Esophagus (tissue), 2 donors: ENCODE data around the gene ATP2C2. TPM values are rescaled to one million over a fixed set of nuclear protein-coding genes. Genes with fewer than 3 reads are reported as not detected.

ENCODE experiments used
- H3K27ac ChIP-seq, 2 donors: one replicate each; pipeline ENCODE4 v1.5.1; 2013; ENCODE audit warnings: low read depth in 2 of 2, mild to moderate bottlenecking in 2 of 2, inconsistent platforms in 1 of 2, low read length in 1 of 2, moderate library complexity in 1 of 2
- H3K27me3 ChIP-seq, 2 donors: one replicate each; pipeline ENCODE4 v1.6.1; 2013; ENCODE audit warnings: low read length in 2 of 2, control low read depth in 1 of 2, mild to moderate bottlenecking in 1 of 2; ENCODE audit not compliant: insufficient read depth in 2 of 2, control insufficient read depth in 1 of 2
- H3K36me3 ChIP-seq, 2 donors: one replicate each; pipeline ENCODE4 v1.6.1; 2013; ENCODE audit warnings: low read length in 1 of 2; ENCODE audit not compliant: control insufficient read depth in 2 of 2, insufficient read depth in 2 of 2
- H3K4me1 ChIP-seq, 2 donors: one replicate each; pipeline ENCODE4 v1.6.1; 2013; ENCODE audit warnings: low read length in 1 of 2; ENCODE audit not compliant: control insufficient read depth in 2 of 2, insufficient read depth in 2 of 2
- H3K4me3 ChIP-seq, 2 donors: one replicate each; pipeline ENCODE4 v1.5.1; 2013; ENCODE audit warnings: low read length in 2 of 2, mild to moderate bottlenecking in 2 of 2, low read depth in 1 of 2, moderate library complexity in 1 of 2
- H3K9me3 ChIP-seq, 2 donors: one replicate each; pipeline ENCODE4 v1.6.1; 2013; ENCODE audit warnings: mild to moderate bottlenecking in 2 of 2, low read depth in 1 of 2, low read length in 1 of 2, moderate library complexity in 1 of 2; ENCODE audit not compliant: control insufficient read depth in 2 of 2, insufficient read depth in 1 of 2
- WGBS, 2 donors: extraction: QIAGEN DNeasy Blood & Tissue Kit; methylation state at CpG; one replicate each; pipeline ENCODE4 v1.1.7; 2013; 5-methylcytosine and 5-hydroxymethylcytosine counted together
- polyA plus RNA-seq, 2 donors: library from polyadenylated mRNA; stranded (reverse); fragments of 200-250 nt; gene quantifications; one replicate each; pipeline ENCODE4 v1.2.3, GENCODE V29; 2013
- donor health status: healthy with polysubstance abuse.
- donor health status: Bipolar disorder and iron deficiency.

The ATP2C2 gene
- polyA plus RNA-seq, 2 donors = 1.1 to 2.2 TPM

DNA sequence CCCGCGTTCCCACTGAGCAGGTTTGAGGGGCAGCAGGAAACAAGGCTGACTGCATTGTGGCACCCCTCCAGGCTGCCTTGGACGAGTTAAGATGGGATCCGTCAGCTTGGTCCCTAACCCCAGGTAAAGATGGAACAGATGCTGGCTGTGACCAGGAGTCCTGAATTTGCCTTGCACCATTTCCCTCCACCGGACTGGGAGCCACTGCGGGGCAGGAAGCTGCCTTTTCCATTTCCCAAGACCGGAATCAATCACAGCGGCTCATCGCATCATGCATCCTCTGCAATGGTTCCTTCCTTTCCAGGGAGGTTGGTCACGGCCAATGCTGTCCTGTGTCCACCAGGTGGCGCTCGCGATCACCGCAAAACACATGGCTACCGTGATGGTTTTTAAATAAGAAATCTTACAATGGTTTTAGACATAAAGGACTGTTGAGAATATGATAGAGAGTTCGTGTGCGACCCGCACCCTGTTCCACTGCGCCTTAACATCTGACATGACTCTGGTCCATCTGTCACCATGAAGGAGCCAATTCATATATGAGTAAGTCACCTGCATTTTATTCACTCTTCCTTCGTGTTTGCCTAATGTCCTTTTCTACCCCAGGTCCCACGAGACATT, 143.0 kb downstream of the ATP2C2 start:
- H3K27ac ChIP-seq = no peak overlapping the region
- WGBS, 2 donors = 8 to 10% methylated on average over 21 of the region's 21 CpGs
- H3K27me3 ChIP-seq = no peaks in the 10 kb centered on the region
- no peak overlapping the region for H3K4me3 ChIP-seq
- no peaks in the 10 kb centered on the region for H3K36me3 ChIP-seq
- no peaks in the 10 kb centered on the region for H3K9me3 ChIP-seq
- H3K4me1 ChIP-seq = peaks cover 0 to 2% of the 10 kb centered on the region in 2 donors

DNA sequence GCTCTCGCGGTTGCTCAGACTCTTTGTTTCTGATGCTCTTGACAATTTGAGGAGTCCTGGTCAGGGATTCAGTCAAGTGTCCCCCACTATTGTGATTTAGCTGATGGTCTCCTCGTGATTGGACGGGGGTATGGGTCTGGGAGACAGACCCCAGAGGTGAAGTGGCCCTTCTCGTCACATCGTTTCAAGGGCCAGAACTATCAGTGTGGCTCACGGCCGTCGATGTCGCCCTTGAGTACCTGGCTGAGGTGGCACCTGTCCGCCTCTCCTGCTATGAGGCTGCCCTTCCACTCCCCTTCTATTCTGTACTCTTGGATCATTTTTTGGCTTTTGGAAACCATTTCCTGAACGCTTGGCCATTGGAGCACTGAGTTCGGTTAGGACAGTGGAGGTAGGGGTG, 143.5 kb downstream of the ATP2C2 start:
- Histone ChIP-seq H3K4me1 (peaks cover 0 to 2% of the 10 kb centered on the region in 2 donors), H3K4me3 (no peak overlapping the region), H3K9me3 (no peaks in the 10 kb centered on the region), H3K36me3 (no peaks in the 10 kb centered on the region), H3K27me3 (no peaks in the 10 kb centered on the region), H3K27ac (no peak overlapping the region)
- WGBS, 2 donors = 65 to 73% methylated on average over 13 of the region's 13 CpGs

DNA sequence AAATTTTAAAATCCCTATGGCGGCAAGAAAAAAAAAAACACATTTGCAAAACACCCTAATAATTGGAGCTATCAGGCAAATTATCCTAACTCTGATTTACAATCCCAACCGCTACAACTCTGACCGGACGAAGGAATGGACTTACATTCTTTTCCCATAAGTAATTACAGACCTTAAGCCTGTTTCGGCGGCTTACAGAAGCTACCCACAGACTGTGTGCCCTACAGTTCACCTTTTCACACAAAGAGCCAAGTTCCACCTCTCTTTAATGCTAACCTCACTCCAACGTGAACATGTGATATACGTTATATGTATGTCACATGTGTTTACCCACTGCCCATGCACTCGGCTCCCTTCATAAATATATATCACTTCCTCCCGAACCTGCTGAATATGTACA, 144.8 kb downstream of the ATP2C2 start:
- Histone ChIP-seq H3K36me3 (no peaks in the 10 kb centered on the region), H3K4me1 (peaks cover 0 to 2% of the 10 kb centered on the region in 2 donors), H3K27me3 (no peaks in the 10 kb centered on the region), H3K4me3 (no peak overlapping the region), H3K27ac (no peak overlapping the region), H3K9me3 (no peaks in the 10 kb centered on the region)
- 85 to 87% methylated on average over 10 of the region's 10 CpGs for WGBS, 2 donors

DNA sequence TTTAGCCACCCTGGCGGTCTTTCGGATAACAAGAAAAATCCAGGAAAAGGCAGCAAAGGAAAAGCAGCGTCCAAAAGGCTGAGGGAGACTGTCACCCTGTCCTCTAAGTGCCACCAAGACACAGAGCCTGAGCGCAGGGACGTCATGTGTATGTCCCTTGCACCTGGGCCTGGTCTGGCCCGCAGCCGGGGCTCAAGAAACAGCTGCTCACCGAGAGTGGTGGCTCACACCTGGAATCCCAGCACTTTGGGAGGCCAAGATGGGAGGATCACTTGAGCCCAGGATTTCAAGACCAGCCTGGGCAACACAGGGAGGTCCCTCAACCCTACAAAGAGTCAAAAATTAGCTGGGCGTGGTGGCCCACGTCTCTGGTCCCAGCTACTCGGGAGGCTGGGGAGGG, 145.3 kb downstream of the ATP2C2 start:
- 76 to 80% methylated on average over 11 of the region's 11 CpGs for WGBS, 2 donors
- no peak overlapping the region for H3K4me3 ChIP-seq
- H3K27ac ChIP-seq = no peak overlapping the region
- H3K36me3 ChIP-seq = no peaks in the 10 kb centered on the region
- H3K9me3 ChIP-seq = no peaks in the 10 kb centered on the region
- H3K27me3 ChIP-seq = no peaks in the 10 kb centered on the region
- peaks cover 0 to 2% of the 10 kb centered on the region in 2 donors for H3K4me1 ChIP-seq

Other genes with a start within 250 kb of the ATP2C2 start
- gene HSDL1, start 223.4 kb upstream of the ATP2C2 start, polyA plus RNA-seq = 1 to 10 TPM; 6.3 to 9.7 TPM
- under 1 TPM; 0.20 to 0.39 TPM for gene DNAAF1, start 223.2 kb upstream of the ATP2C2 start, polyA plus RNA-seq
- gene TAF1C, start 181.5 kb upstream of the ATP2C2 start, polyA plus RNA-seq = 10 to 100 TPM; 29.1 to 64.4 TPM
- gene ADAD2, start 177.4 kb upstream of the ATP2C2 start, polyA plus RNA-seq = 10 to 100 TPM in 1 of 2 donors, 1 to 10 TPM in 1; 3.6 to 11.5 TPM
- gene KCNG4, start 128.5 kb upstream of the ATP2C2 start, polyA plus RNA-seq = not detected
- 1 to 10 TPM; 4.0 to 4.5 TPM for gene WFDC1, start 73.7 kb upstream of the ATP2C2 start, polyA plus RNA-seq
- 10 to 100 TPM in 1 of 2 donors, 1 to 10 TPM in 1; 9.5 to 13.8 TPM for gene MEAK7, start 136.1 kb downstream of the ATP2C2 start, polyA plus RNA-seq
- gene COTL1, start 249.5 kb downstream of the ATP2C2 start, polyA plus RNA-seq = 10 to 100 TPM in 1 of 2 donors, 1 to 10 TPM in 1; 7.2 to 16.6 TPM